Measurements from ENCODE around the gene FGF8. TPM values are rescaled to one million over a fixed set of nuclear protein-coding genes. Genes with fewer than 3 reads are reported as not detected.

Gene FGF8
- total RNA-seq, 1 experiment from 2014 or later, result 0.39 TPM

DNA sequence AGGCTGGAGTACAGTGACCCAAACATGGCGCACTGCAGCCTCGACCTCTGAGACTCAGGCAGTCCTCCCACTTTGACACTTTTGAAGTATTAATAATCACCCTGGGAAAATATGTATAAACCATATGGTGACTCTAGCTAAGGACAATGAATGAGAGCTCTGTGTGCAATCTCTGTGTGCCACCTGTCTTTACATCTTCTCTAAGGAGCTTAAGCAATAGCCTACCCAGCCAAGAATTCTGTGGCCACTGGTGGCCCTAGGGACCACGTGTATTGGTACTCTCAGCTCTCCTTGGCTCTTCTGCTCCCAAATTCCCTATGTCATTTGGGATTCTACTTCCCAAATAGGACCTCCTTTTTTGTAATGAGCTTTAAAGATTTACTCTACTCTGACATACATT lies 23.7 kb downstream of the FGF8 start:
- no peak for DNase-seq (ENCODE audit: low read depth, low spot score)
- ChIA-PET POLR2A (no interaction called here), CTCF (no interaction called here)
- Histone ChIP-seq H3K27ac (ENCODE audit: low read length) (no peak overlapping the region), H3K9me3 (ENCODE audit: control insufficient read depth, insufficient read depth, low read depth, low read length) (no peaks in the 10 kb centered on the region), H3K36me3 (ENCODE audit: control insufficient read depth, insufficient read depth, low read length) (no peaks in the 10 kb centered on the region), H3K4me1 (ENCODE audit: control insufficient read depth, insufficient read depth, low read length) (no peaks in the 10 kb centered on the region), H3K27me3 (ENCODE audit: control insufficient read depth, insufficient read depth, low read length) (peaks cover 2% of the 10 kb centered on the region; the same call in 1 of the 2 replicates), H3K4me3 (ENCODE audit: low read depth in 2 of 2, low read length in 2 of 2) (no peak overlapping the region)
- BruUV-seq (replicated peaks), result no TSS peak
- intact Hi-C loops (cut with micrococcal nuclease; ENCODE audit: unreplicated experiment), result no loop called here
- TF ChIP-seq SIN3A (IDR thresholded peaks at IDR 0.05; ENCODE audit: borderline replicate concordance, insufficient read depth, low read depth, low read length) (no peak), POLR2AphosphoS5 (IDR thresholded peaks at IDR 0.05; ENCODE audit: low read depth, low read length) (no peak)
- in situ Hi-C loops (cut with HindIII; ENCODE audit: low pct_unique_long_range_greater_than_20kb, low sequenced_read_pairs), result no loop called here
- no peak for ATAC-seq

DNA sequence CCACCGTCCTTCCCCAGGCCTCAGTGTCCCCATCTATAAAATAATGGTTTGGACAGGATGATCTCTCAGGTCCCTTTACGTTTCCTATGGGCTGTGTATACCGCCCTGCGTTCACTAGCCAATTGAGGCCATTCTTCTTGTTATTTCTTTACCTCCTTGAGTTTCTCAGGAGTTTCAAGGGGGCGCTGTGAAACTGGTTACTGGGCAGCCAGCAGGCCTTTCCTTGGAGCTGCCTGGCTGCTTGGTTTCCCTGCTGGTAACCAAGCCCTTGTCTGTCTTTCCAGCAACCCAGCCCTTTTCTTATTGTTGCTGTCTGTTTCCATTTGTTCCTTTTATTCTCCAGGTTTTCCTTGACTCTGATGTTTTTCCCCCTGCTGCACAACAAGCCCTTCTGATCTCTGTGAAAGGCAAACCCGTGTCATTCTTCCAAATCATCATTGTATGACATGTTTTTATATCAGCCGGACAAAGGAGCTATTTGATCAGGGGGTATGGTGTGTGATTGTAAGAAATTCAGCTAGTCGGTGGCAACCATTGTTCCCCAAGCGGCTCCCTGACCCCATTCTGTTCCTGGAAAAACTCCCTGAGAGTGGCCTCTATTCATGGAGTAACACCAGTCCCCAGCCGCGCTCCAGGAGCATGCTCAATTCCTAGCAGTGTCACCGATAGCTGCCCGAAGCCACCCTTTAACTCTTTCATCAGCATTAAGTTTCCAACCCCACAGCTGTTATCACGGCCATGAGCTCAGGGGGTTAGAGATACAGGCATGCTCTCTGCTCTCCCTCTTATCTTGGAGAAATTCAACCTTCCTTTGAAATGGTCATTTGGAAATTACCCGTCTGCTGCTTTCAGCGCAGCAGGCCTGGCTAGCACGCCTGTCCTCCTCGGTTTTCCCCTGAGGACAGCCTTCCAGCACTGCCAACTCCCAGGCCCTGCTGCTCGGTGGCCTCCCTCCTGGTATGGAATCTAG lies 26.6 kb downstream of the FGF8 start:
- Histone ChIP-seq H3K4me3 (ENCODE audit: low read depth in 2 of 2, low read length in 2 of 2) (no peak overlapping the region), H3K9me3 (ENCODE audit: control insufficient read depth, insufficient read depth, low read depth, low read length) (no peaks in the 10 kb centered on the region), H3K27me3 (ENCODE audit: control insufficient read depth, insufficient read depth, low read length) (peaks cover 2% of the 10 kb centered on the region; the same call in 1 of the 2 replicates), H3K36me3 (ENCODE audit: control insufficient read depth, insufficient read depth, low read length) (no peaks in the 10 kb centered on the region), H3K4me1 (ENCODE audit: control insufficient read depth, insufficient read depth, low read length) (no peaks in the 10 kb centered on the region), H3K27ac (ENCODE audit: low read length) (no peak overlapping the region)
- ChIA-PET CTCF (interaction anchor here (0.6 kb wide), 1 partner anchor 9 kb away, joined by 3 read pairs; no protein-coding TSS in a partner anchor), POLR2A (no interaction called here)
- intact Hi-C loops (cut with micrococcal nuclease; ENCODE audit: unreplicated experiment), result no loop called here
- DNase-seq (ENCODE audit: low read depth, low spot score) (no peak), ATAC-seq (no peak)
- in situ Hi-C loops (cut with HindIII; ENCODE audit: low pct_unique_long_range_greater_than_20kb, low sequenced_read_pairs), result no loop called here
- no TSS peak for BruUV-seq (replicated peaks)
- TF ChIP-seq, protein P1, sequence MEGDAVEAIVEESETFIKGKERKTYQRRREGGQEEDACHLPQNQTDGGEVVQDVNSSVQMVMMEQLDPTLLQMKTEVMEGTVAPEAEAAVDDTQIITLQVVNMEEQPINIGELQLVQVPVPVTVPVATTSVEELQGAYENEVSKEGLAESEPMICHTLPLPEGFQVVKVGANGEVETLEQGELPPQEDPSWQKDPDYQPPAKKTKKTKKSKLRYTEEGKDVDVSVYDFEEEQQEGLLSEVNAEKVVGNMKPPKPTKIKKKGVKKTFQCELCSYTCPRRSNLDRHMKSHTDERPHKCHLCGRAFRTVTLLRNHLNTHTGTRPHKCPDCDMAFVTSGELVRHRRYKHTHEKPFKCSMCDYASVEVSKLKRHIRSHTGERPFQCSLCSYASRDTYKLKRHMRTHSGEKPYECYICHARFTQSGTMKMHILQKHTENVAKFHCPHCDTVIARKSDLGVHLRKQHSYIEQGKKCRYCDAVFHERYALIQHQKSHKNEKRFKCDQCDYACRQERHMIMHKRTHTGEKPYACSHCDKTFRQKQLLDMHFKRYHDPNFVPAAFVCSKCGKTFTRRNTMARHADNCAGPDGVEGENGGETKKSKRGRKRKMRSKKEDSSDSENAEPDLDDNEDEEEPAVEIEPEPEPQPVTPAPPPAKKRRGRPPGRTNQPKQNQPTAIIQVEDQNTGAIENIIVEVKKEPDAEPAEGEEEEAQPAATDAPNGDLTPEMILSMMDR (IDR thresholded peaks at IDR 0.05), result no peak; the same call in 1 of the 2 replicates

DNA sequence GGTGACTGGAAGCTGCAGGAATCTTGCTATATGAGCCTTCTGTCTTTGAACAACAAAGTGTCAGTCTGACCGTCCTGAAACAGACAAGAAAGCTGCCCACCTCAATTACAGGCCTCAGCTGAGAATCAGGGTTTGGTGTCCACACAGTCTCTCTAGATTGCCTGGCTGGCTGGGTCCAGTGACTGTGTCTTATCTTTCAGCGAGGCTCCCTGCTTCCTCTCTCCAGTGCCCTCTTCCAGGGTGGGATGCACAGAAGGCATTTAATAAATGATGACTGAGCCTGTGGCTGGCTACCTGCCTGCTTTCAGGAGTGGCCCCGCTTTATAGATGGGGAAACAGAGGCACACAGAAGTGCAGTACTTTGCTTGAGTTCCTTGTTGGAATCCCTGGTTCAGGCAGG lies 27.4 kb downstream of the FGF8 start:
- BruUV-seq (replicated peaks), result no TSS peak
- Histone ChIP-seq H3K4me1 (ENCODE audit: control insufficient read depth, insufficient read depth, low read length) (no peaks in the 10 kb centered on the region), H3K36me3 (ENCODE audit: control insufficient read depth, insufficient read depth, low read length) (no peaks in the 10 kb centered on the region), H3K27ac (ENCODE audit: low read length) (no peak overlapping the region), H3K4me3 (ENCODE audit: low read depth in 2 of 2, low read length in 2 of 2) (no peak overlapping the region), H3K9me3 (ENCODE audit: control insufficient read depth, insufficient read depth, low read depth, low read length) (no peaks in the 10 kb centered on the region), H3K27me3 (ENCODE audit: control insufficient read depth, insufficient read depth, low read length) (no peaks in the 10 kb centered on the region; the same call in 1 of the 2 replicates)
- POLR2A ChIA-PET, result no interaction called here
- no peak for TF ChIP-seq TCF7L2 (IDR thresholded peaks at IDR 0.05; ENCODE audit: low read depth, low read length)
- TF ChIP-seq, protein P2, sequence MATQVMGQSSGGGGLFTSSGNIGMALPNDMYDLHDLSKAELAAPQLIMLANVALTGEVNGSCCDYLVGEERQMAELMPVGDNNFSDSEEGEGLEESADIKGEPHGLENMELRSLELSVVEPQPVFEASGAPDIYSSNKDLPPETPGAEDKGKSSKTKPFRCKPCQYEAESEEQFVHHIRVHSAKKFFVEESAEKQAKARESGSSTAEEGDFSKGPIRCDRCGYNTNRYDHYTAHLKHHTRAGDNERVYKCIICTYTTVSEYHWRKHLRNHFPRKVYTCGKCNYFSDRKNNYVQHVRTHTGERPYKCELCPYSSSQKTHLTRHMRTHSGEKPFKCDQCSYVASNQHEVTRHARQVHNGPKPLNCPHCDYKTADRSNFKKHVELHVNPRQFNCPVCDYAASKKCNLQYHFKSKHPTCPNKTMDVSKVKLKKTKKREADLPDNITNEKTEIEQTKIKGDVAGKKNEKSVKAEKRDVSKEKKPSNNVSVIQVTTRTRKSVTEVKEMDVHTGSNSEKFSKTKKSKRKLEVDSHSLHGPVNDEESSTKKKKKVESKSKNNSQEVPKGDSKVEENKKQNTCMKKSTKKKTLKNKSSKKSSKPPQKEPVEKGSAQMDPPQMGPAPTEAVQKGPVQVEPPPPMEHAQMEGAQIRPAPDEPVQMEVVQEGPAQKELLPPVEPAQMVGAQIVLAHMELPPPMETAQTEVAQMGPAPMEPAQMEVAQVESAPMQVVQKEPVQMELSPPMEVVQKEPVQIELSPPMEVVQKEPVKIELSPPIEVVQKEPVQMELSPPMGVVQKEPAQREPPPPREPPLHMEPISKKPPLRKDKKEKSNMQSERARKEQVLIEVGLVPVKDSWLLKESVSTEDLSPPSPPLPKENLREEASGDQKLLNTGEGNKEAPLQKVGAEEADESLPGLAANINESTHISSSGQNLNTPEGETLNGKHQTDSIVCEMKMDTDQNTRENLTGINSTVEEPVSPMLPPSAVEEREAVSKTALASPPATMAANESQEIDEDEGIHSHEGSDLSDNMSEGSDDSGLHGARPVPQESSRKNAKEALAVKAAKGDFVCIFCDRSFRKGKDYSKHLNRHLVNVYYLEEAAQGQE (IDR thresholded peaks at IDR 0.05; ENCODE audit: insufficient read depth in 1 of 2, low read depth in 2 of 2, low read length in 1 of 2), result no peak
- TF ChIP-seq POLR2AphosphoS5 (IDR thresholded peaks at IDR 0.05; ENCODE audit: low read depth, low read length), result no peak
- TF ChIP-seq SIN3A (IDR thresholded peaks at IDR 0.05; ENCODE audit: borderline replicate concordance, insufficient read depth, low read depth, low read length), result no peak
- TF ChIP-seq, protein P1 (IDR thresholded peaks at IDR 0.05), result no peak
- ATAC-seq, result no peak
- in situ Hi-C loops (cut with HindIII; ENCODE audit: low pct_unique_long_range_greater_than_20kb, low sequenced_read_pairs) (no loop called here), intact Hi-C loops (cut with micrococcal nuclease; ENCODE audit: unreplicated experiment) (no loop called here)
- CTCF ChIA-PET, result no interaction called here
- DNase-seq (ENCODE audit: low read depth, low spot score), result no peak
